AG04450 (cell line): ENCODE results near the gene OR10A4. TPM values are rescaled to one million over a fixed set of nuclear protein-coding genes. Genes with fewer than 3 reads are reported as not detected.
"Not testable (repeated sequence)": the region's sequence is repeated elsewhere in the genome, so short reads cannot be mapped to it uniquely, and the experiment has no call there.

Experiments
- CTCF ChIA-PET: fragments of 300-600, 350-600 bp; formaldehyde crosslinking; extraction: SDS; loops from one replicate; lab custom pipeline; 2022; ENCODE audit warnings: antibody characterized with exemption, inconsistent platforms; lab: Charles Lee
- POLR2A ChIA-PET: fragments of 350-600 bp; formaldehyde crosslinking; extraction: SDS; loops from one replicate; lab custom pipeline; 2021; ENCODE audit warnings: antibody characterized with exemption, inconsistent platforms; lab: Yijun Ruan, JAX
- DNase-seq: peaks from one replicate; pipeline ENCODE4 v3.0.0-alpha.2; 2011; ENCODE audit warnings: low read depth, low spot score
- H3K27ac ChIP-seq: one replicate; pipeline ENCODE4 v1.5.1; 2012; ENCODE audit warnings: low read depth, low read length, control low read depth
- H3K27me3 ChIP-seq: one replicate; pipeline ENCODE4 v1.6.0; 2012; ENCODE audit warnings: low read length; ENCODE audit not compliant: control insufficient read depth, insufficient read depth
- H3K4me3 ChIP-seq: 2 replicates; pipeline ENCODE4 v1.5.1; 2011; ENCODE audit warnings: mild to moderate bottlenecking, low read depth, low read length, control low read depth
- H3K9me3 ChIP-seq: 2 replicates; pipeline ENCODE4 v1.5.1; 2012; ENCODE audit warnings: low read length; ENCODE audit not compliant: control insufficient read depth, insufficient read depth
- CTCF ChIP-seq: IDR thresholded peaks from 2 replicates; pipeline ENCODE4 v1.5.1; 2011; ENCODE audit warnings: low read depth, low read length, control low read depth, inconsistent platforms
- polyA plus RNA-seq: library from polyadenylated mRNA; depleted of rRNA; stranded (reverse); fragments of >200 nt; gene quantifications from 2 replicates; pipeline ENCODE4 v1.2.3, GENCODE V29; 2011

The OR10A4 gene
- polyA plus RNA-seq, 1 experiment: not detected

- H3K27ac ChIP-seq: no peak overlapping the region
- DNase-seq: no peak
- CTCF ChIA-PET: interaction anchor here (0.8 kb wide), 1 partner anchor 64 kb away, joined by 3 read pairs; no protein-coding TSS in a partner anchor
- TF ChIP-seq CTCF: no peak
- no peak overlapping the region for H3K4me3 ChIP-seq
- POLR2A ChIA-PET: no interaction called here
- H3K27me3 ChIP-seq: no peaks in the 10 kb centered on the region
- no peaks in the 10 kb centered on the region for H3K9me3 ChIP-seq
Observed at GRCh38 chr11:6875761-6876160, 664 bp upstream of the OR10A4 start.

- Histone ChIP-seq H3K9me3 (no peaks in the 10 kb centered on the region), H3K4me3 (no peak overlapping the region), H3K27me3 (no peaks in the 10 kb centered on the region), H3K27ac (no peak overlapping the region)
- ChIA-PET CTCF (no interaction called here), POLR2A (no interaction called here)
- no peak for TF ChIP-seq CTCF
- no peak for DNase-seq
Observed at GRCh38 chr11:6876914-6877313, 489 bp downstream of the OR10A4 start.

- TF ChIP-seq CTCF: no peak
- no peak overlapping the region for H3K4me3 ChIP-seq
- H3K9me3 ChIP-seq: no peaks in the 10 kb centered on the region
- ChIA-PET POLR2A (no interaction called here), CTCF (no interaction called here)
- no peak for DNase-seq
- no peaks in the 10 kb centered on the region for H3K27me3 ChIP-seq
- H3K27ac ChIP-seq: no peak overlapping the region
Observed at GRCh38 chr11:6882751-6883150, 6.3 kb downstream of the OR10A4 start.

GRCh38 chr11:6887711-6888110 lies 11.3 kb downstream of the OR10A4 start:
- H3K27ac ChIP-seq, POLR2A ChIA-PET, DNase-seq, H3K9me3 ChIP-seq, CTCF ChIA-PET, H3K4me3 ChIP-seq, H3K27me3 ChIP-seq: not testable (repeated sequence)

- Histone ChIP-seq H3K27me3 (no peaks in the 10 kb centered on the region), H3K4me3 (no peak overlapping the region), H3K9me3 (no peaks in the 10 kb centered on the region), H3K27ac (no peak overlapping the region)
- ChIA-PET POLR2A (no interaction called here), CTCF (interaction anchor here (0.7 to 1.6 kb wide), 2 partner anchors 76 to 133 kb away, joined by 3 to 6 read pairs; no protein-coding TSS in a partner anchor)
- TF ChIP-seq CTCF: no peak
- DNase-seq: no peak
Observed at GRCh38 chr11:6888830-6889229, 12.4 kb downstream of the OR10A4 start.
